Astrocyte (in vitro differentiated cells and primary cell): ENCODE measurements around the gene TSEN54.

Source experiments
- EZH2 ChIP-seq: IDR thresholded peaks from 2 replicates; pipeline ENCODE4 v1.6.1; 2012; ENCODE audit warnings: mild to moderate bottlenecking, low read length, inconsistent platforms; ENCODE audit not compliant: insufficient read depth
- TF ChIP-seq, protein P1 (sequence below): IDR thresholded peaks from 2 replicates; pipeline ENCODE4 v1.5.1; 2011; ENCODE audit warnings: low read depth, mild to moderate bottlenecking, inconsistent platforms, low read length, moderate library complexity; ENCODE audit not compliant: insufficient read depth

DNA sequence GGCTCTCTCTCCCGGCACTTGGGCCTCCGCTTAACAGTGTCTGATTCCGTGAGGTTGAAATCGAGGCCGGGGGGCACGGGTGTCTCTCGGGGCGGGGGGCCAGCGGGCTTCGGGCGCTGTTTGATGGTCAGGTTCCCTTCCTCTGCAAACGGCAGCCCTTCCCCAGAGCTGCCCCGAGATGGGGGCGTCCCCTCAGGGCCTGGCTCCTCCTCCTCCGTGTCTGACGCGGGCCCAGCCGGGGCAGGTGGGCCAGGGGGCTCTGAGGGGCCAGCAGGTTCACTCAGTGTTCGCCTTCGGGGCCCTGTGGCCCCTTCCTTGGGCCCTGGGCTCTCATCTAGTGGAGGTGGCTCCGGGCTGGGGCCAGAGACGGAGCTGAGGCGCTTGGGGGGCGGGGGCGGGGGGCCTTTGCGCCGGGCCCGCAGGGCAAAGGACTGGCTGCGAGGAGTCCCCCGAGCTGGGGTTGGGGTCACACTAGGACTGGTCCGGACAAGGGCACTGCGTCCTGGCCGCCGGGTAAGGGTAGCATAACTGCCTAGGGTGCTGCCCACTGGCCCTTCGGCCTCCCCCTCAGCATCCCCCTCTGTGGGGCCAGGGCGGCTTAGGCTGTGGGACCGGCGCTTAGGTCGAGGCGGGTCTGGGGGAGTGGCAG lies 14.1 kb upstream of the TSEN54 start:
- TF ChIP-seq, protein P1, sequence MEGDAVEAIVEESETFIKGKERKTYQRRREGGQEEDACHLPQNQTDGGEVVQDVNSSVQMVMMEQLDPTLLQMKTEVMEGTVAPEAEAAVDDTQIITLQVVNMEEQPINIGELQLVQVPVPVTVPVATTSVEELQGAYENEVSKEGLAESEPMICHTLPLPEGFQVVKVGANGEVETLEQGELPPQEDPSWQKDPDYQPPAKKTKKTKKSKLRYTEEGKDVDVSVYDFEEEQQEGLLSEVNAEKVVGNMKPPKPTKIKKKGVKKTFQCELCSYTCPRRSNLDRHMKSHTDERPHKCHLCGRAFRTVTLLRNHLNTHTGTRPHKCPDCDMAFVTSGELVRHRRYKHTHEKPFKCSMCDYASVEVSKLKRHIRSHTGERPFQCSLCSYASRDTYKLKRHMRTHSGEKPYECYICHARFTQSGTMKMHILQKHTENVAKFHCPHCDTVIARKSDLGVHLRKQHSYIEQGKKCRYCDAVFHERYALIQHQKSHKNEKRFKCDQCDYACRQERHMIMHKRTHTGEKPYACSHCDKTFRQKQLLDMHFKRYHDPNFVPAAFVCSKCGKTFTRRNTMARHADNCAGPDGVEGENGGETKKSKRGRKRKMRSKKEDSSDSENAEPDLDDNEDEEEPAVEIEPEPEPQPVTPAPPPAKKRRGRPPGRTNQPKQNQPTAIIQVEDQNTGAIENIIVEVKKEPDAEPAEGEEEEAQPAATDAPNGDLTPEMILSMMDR, result no peak
- TF ChIP-seq EZH2, result no peak
